Suppressor macrophage treated with lipopolysaccharide for 1 hour (primary cell): ENCODE measurements around the gene DDX46.
"Not testable (repeated sequence)": the region's sequence is repeated elsewhere in the genome, so short reads cannot be mapped to it uniquely, and the experiment has no call there.

Experiments
- DNase-seq, 3 donors: peaks; one replicate each; pipeline ENCODE4 v3.0.0-alpha.2; 2020 to 2022

DDX46 gene

GRCh38 chr5:134787692-134788091 lies 29.1 kb downstream of the DDX46 start:
- no peak for DNase-seq

GRCh38 chr5:134791580-134791979 lies 33.0 kb downstream of the DDX46 start:
- DNase-seq: no peak

GRCh38 chr5:134792286-134792685 lies 33.7 kb downstream of the DDX46 start:
- no peak for DNase-seq

- no peak for DNase-seq
Observed at GRCh38 chr5:134793111-134793510, 34.5 kb downstream of the DDX46 start.

- no peak for DNase-seq
Observed at GRCh38 chr5:134794082-134794481, 35.5 kb downstream of the DDX46 start.

GRCh38 chr5:134794819-134795218 lies 36.2 kb downstream of the DDX46 start:
- no peak for DNase-seq

- DNase-seq: no peak
Observed at GRCh38 chr5:134798468-134798867, 39.9 kb downstream of the DDX46 start.

GRCh38 chr5:134803821-134804220 lies 45.2 kb downstream of the DDX46 start:
- DNase-seq: no peak

- DNase-seq: peak; percentile 18 to 37 (median 36)
Observed at GRCh38 chr5:134813407-134813806, 54.8 kb downstream of the DDX46 start.

- DNase-seq: peak in 2 of 3 donors; percentile 32 to 40
Observed at GRCh38 chr5:134813827-134814226, 55.2 kb downstream of the DDX46 start.

- no peak for DNase-seq
Observed at GRCh38 chr5:134817006-134817405, 58.4 kb downstream of the DDX46 start.

- no peak for DNase-seq
Observed at GRCh38 chr5:134818776-134819175, 60.2 kb downstream of the DDX46 start.

- no peak for DNase-seq
Observed at GRCh38 chr5:134819407-134819963, 60.9 kb downstream of the DDX46 start.

GRCh38 chr5:134821841-134822240 lies 63.3 kb downstream of the DDX46 start:
- DNase-seq: no peak

GRCh38 chr5:134824681-134825080 lies 66.1 kb downstream of the DDX46 start:
- no peak for DNase-seq

- DNase-seq: peak in 1 of 3 donors; percentile 23
Observed at GRCh38 chr5:134825212-134825611, 66.6 kb downstream of the DDX46 start.

- no peak for DNase-seq
Observed at GRCh38 chr5:134833340-134834032, 74.9 kb downstream of the DDX46 start.

- DNase-seq: no peak
Observed at GRCh38 chr5:134835623-134836022, 77.0 kb downstream of the DDX46 start.

- no peak for DNase-seq
Observed at GRCh38 chr5:134837530-134838181, 79.1 kb downstream of the DDX46 start.

GRCh38 chr5:134838361-134838760 lies 79.8 kb downstream of the DDX46 start:
- not testable (repeated sequence) for DNase-seq

- DNase-seq: no peak
Observed at GRCh38 chr5:134840811-134841210, 82.2 kb downstream of the DDX46 start.

- DNase-seq: no peak
Observed at GRCh38 chr5:134844252-134844651, 85.7 kb downstream of the DDX46 start.

GRCh38 chr5:134845335-134845851 lies 86.8 kb downstream of the DDX46 start:
- DNase-seq: no peak
